GM23338 (cell line): ENCODE results near the gene MYO1F. TPM values are rescaled to one million over a fixed set of nuclear protein-coding genes. Genes with fewer than 3 reads are reported as not detected.

Experiments
- ATAC-seq: fragments of 200-7000 bp; cut with Tn5 transposase; 3 replicates; pipeline ENCODE4 v1.9.1; 2020
- DNase-seq: peaks from one replicate; pipeline ENCODE4 v3.0.0-alpha.2; 2015; ENCODE audit warnings: low spot score
- H2AFZ ChIP-seq: fragments of 200-600 bp; sonication (generic); 2 replicates; pipeline ENCODE4 v1.8.0; 2016; ENCODE audit warnings: antibody characterized with exemption, mild to moderate bottlenecking, moderate library complexity
- H3F3A ChIP-seq: fragments of 200-600 bp; sonication (generic); replicated peaks from 2 replicates; pipeline ENCODE4 v1.8.0; 2017; ENCODE audit warnings: antibody characterized with exemption, mixed run types, low read depth
- H3K27ac ChIP-seq: fragments of 200-600 bp; sonication (generic); 2 replicates; pipeline ENCODE4 v1.6.1; 2016; ENCODE audit warnings: low read depth
- H3K27me3 ChIP-seq: fragments of 200-600 bp; sonication (generic); 2 replicates; pipeline ENCODE4 v1.8.0; 2016; ENCODE audit warnings: mild to moderate bottlenecking, mixed run types, moderate library complexity; ENCODE audit not compliant: insufficient read depth
- H3K36me3 ChIP-seq: fragments of 200-600 bp; sonication (generic); 2 replicates; pipeline ENCODE4 v1.8.0; 2016; ENCODE audit warnings: mild to moderate bottlenecking; ENCODE audit not compliant: insufficient read depth
- H3K4me1 ChIP-seq: fragments of 200-600 bp; sonication (generic); 2 replicates; pipeline ENCODE4 v1.8.0; 2016; ENCODE audit warnings: mild to moderate bottlenecking, moderate library complexity; ENCODE audit not compliant: insufficient read depth
- H3K4me2 ChIP-seq: fragments of 200-600 bp; sonication (generic); 2 replicates; pipeline ENCODE4 v1.7.1; 2017; ENCODE audit warnings: mixed run types
- H3K4me3 ChIP-seq: fragments of 200-600 bp; sonication (generic); 2 replicates; pipeline ENCODE4 v1.6.1; 2016; ENCODE audit warnings: mixed run types
- H3K79me2 ChIP-seq: fragments of 200-600 bp; sonication (generic); replicated peaks from 2 replicates; pipeline ENCODE4 v1.8.0; 2017; ENCODE audit warnings: mild to moderate bottlenecking; ENCODE audit not compliant: insufficient read depth
- H3K9me2 ChIP-seq: fragments of 200-600 bp; sonication (generic); 2 replicates; pipeline ENCODE4 v1.8.0; 2017; ENCODE audit not compliant: insufficient read depth
- H4K20me1 ChIP-seq: fragments of 200-600 bp; sonication (generic); replicated peaks from 2 replicates; pipeline ENCODE4 v1.8.0; 2017; ENCODE audit warnings: mild to moderate bottlenecking; ENCODE audit not compliant: insufficient read depth
- H3K27ac Mint-ChIP-seq: 2 replicates; pipeline ENCODE4 v1.8.0; 2020; ENCODE audit warnings: inconsistent platforms, mild to moderate bottlenecking, moderate library complexity, mixed read lengths
- H3K27me3 Mint-ChIP-seq: 3 replicates; pipeline ENCODE4 v1.8.0; 2022; ENCODE audit warnings: low read depth, mild to moderate bottlenecking, moderate library complexity, mixed read lengths, inconsistent platforms; ENCODE audit not compliant: insufficient read depth, poor library complexity
- H3K36me3 Mint-ChIP-seq: 3 replicates; pipeline ENCODE4 v1.8.0; 2021; ENCODE audit warnings: low read depth, mild to moderate bottlenecking, inconsistent platforms, moderate library complexity, mixed read lengths
- H3K4me1 Mint-ChIP-seq: 3 replicates; pipeline ENCODE4 v1.8.0; 2020; ENCODE audit warnings: mild to moderate bottlenecking, inconsistent platforms, mixed read lengths
- H3K4me3 Mint-ChIP-seq: 3 replicates; pipeline ENCODE4 v1.8.0; 2021; ENCODE audit warnings: moderate library complexity, mild to moderate bottlenecking, inconsistent platforms, mixed read lengths
- H3K9me3 Mint-ChIP-seq: 3 replicates; pipeline ENCODE4 v1.8.0; 2020; ENCODE audit warnings: moderate library complexity, mild to moderate bottlenecking, inconsistent platforms, mixed read lengths
- ETS1 ChIP-seq: IDR thresholded peaks from 2 replicates; pipeline ENCODE4 v1.6.1; 2016; ENCODE audit warnings: antibody characterized with exemption
- EZH2 ChIP-seq: fragments of 200-600 bp; sonication (generic); IDR thresholded peaks from one replicate; pipeline ENCODE4 v1.8.0; 2017; ENCODE audit warnings: antibody characterized with exemption, mild to moderate bottlenecking, low read depth; ENCODE audit not compliant: unreplicated experiment
- POLR2AphosphoS5 ChIP-seq: IDR thresholded peaks from 2 replicates; pipeline ENCODE4 v1.6.1; 2016; ENCODE audit warnings: antibody characterized with exemption, low read depth
- REST ChIP-seq: IDR thresholded peaks from one replicate; pipeline ENCODE4 v1.6.1; 2018; ENCODE audit warnings: antibody characterized with exemption; ENCODE audit not compliant: unreplicated experiment
- ZNF331 ChIP-seq: fragments of 250-450 bp; sonication (Bioruptor Pico); IDR thresholded peaks from 2 replicates; pipeline ENCODE4 v1.5.0; 2020; ENCODE audit warnings: low read depth, mild to moderate bottlenecking, moderate library complexity
- polyA plus RNA-seq: library from polyadenylated mRNA; unstranded; fragments of >200 nt; fragmentation: Nextera tagmentation; extraction: Ambion mirVana; gene quantifications from 2 replicates; pipeline ENCODE4 v1.2.1, GENCODE V29; 2016
- total RNA-seq: library from RNA; depleted of rRNA; stranded (reverse); fragments of >200 nt; shearing (Covaris generic); gene quantifications from 2 replicates; pipeline ENCODE4 v1.2.3, GENCODE V29; 2014

The MYO1F gene
- total and polyA plus RNA-seq, 2 experiments from 2014 or later = 3.9 to 5.7 TPM

- Mint-ChIP-seq H3K36me3 (peaks cover 83% of the 10 kb centered on the region), H3K27ac (no peak overlapping the region; the same call in 1 of the 2 replicates)
- H3K36me3 ChIP-seq = peaks cover 48% of the 10 kb centered on the region
Measured at GRCh38 chr19:8486661-8487136, 90.5 kb downstream of the MYO1F start.

GRCh38 chr19:8485561-8486371, 91.5 kb downstream of the MYO1F start:
- peaks cover 28% of the 10 kb centered on the region for H3K27me3 Mint-ChIP-seq
- no peak overlapping the region for H3K4me3 Mint-ChIP-seq
- peaks cover 92% of the 10 kb centered on the region for H3K36me3 Mint-ChIP-seq
- no peak overlapping the region for H3K27ac Mint-ChIP-seq
- Histone ChIP-seq H3K4me1 (no peaks in the 10 kb centered on the region), H3K4me3 (no peak overlapping the region), H3K4me2 (no peak overlapping the region), H3K27ac (0 out of 2 replicates have a peak overlapping the region, but pooled peaks have one; percentile 66), H4K20me1 (peaks cover 39% of the 10 kb centered on the region), H3K36me3 (peaks cover 50% of the 10 kb centered on the region), H3K27me3 (no peaks in the 10 kb centered on the region), H3K79me2 (peaks cover 44% of the 10 kb centered on the region), H2AFZ (no peak overlapping the region), H3F3A (peaks cover 65% of the 10 kb centered on the region), H3K9me2 (no peaks in the 10 kb centered on the region)
- H3K9me3 Mint-ChIP-seq = no peaks in the 10 kb centered on the region; the same call in 1 of the 3 replicates
- TF ChIP-seq REST (no peak), EZH2 (no peak), POLR2AphosphoS5 (0 out of 2 replicates have a peak, but pooled peaks have one; percentile 21)
- peaks cover 22% of the 10 kb centered on the region for H3K4me1 Mint-ChIP-seq
- DNase-seq (no peak), ATAC-seq (no peak)

More at GRCh38 chr19:8486661-8487136, 90.5 kb downstream of the MYO1F start:
- H3K9me2 ChIP-seq = no peaks in the 10 kb centered on the region
- H2AFZ ChIP-seq = no peak overlapping the region
- peaks cover 70% of the 10 kb centered on the region for H3F3A ChIP-seq
- TF ChIP-seq POLR2AphosphoS5 = 0 out of 2 replicates have a peak, but pooled peaks have one; percentile 10
- no peak for TF ChIP-seq ZNF331 (CRISPR knock-in tag)
- TF ChIP-seq ETS1 = no peak
- H3K4me3 ChIP-seq = no peak overlapping the region
- peaks cover 22% of the 10 kb centered on the region for H3K4me1 Mint-ChIP-seq
- H3K4me1 ChIP-seq = no peaks in the 10 kb centered on the region
- H3K4me3 Mint-ChIP-seq = no peak overlapping the region; the same call in 2 of the 3 replicates
- H3K79me2 ChIP-seq = peaks cover 35% of the 10 kb centered on the region
- H4K20me1 ChIP-seq = peaks cover 36% of the 10 kb centered on the region
- DNase-seq (no peak), ATAC-seq (no peak)
- H3K27me3 Mint-ChIP-seq = peaks cover 30% of the 10 kb centered on the region
- no peak overlapping the region for H3K4me2 ChIP-seq
- no peaks in the 10 kb centered on the region; the same call in 1 of the 3 replicates for H3K9me3 Mint-ChIP-seq
- no peaks in the 10 kb centered on the region for H3K27me3 ChIP-seq
- H3K27ac ChIP-seq = no peak overlapping the region
